ENCODE data around the gene TMC1. TPM values are rescaled to one million over a fixed set of nuclear protein-coding genes. Genes with fewer than 3 reads are reported as not detected.
A peak's percentile ranks its signal among the peaks of the same experiment; 100 is the strongest.

Gene TMC1
- total and polyA plus RNA-seq, 2 of the 13 experiments (the other 11 are each of a cell fraction or from before 2014, with no cell fraction given): 0.02 to 0.03 TPM

GRCh38 chr9:72554221-72554641 lies 32.8 kb downstream of the TMC1 start (continued):
- no peak for TF ChIP-seq TIGD3 (CRISPR knock-in tag; IDR thresholded peaks at IDR 0.05; ENCODE audit: borderline replicate concordance)
- TF ChIP-seq EHMT2 (IDR thresholded peaks at IDR 0.05; ENCODE audit: borderline replicate concordance, low read depth, low read length): no peak
- no peak for TF ChIP-seq U2AF1 (optimal IDR thresholded peaks at IDR 0.05; ENCODE audit: low read depth, low read length)
- no peak for TF ChIP-seq IRX3 (CRISPR knock-in tag; IDR thresholded peaks at IDR 0.05; ENCODE audit: borderline replicate concordance, low read depth)
- TF ChIP-seq ZNF407 (CRISPR knock-in tag; IDR thresholded peaks at IDR 0.05; ENCODE audit: not compliant biosample characterization): no peak
- TF ChIP-seq ZFP41 (CRISPR knock-in tag; IDR thresholded peaks at IDR 0.05; ENCODE audit: borderline replicate concordance): no peak
- no peak for TF ChIP-seq ZNF317 (CRISPR knock-in tag; IDR thresholded peaks at IDR 0.05)
- no peak for TF ChIP-seq ATAD3A (CRISPR knock-in tag; IDR thresholded peaks at IDR 0.05)
- no peak for TF ChIP-seq CEBPZ (IDR thresholded peaks at IDR 0.05; ENCODE audit: low read length)
- no peak for TF ChIP-seq ZNF333 (CRISPR knock-in tag; IDR thresholded peaks at IDR 0.05; ENCODE audit: borderline replicate concordance)
- TF ChIP-seq CEBPG (CRISPR knock-in tag; IDR thresholded peaks at IDR 0.05): 0 out of 2 replicates have a peak, but pooled peaks have one; percentile 5
- no peak for TF ChIP-seq E2F1 (CRISPR knock-in tag; IDR thresholded peaks at IDR 0.05)
- no peak for TF ChIP-seq ZFP36L1 (CRISPR knock-in tag; IDR thresholded peaks at IDR 0.05)
- TF ChIP-seq KLF9 (CRISPR knock-in tag; IDR thresholded peaks at IDR 0.05; ENCODE audit: low read depth): no peak

Measured in HepG2 (cell line).